HPDE6-E6E7 (cell line): ENCODE results near the gene BFSP1.

ENCODE experiments used
- DNase-seq: peaks from one replicate; pipeline ENCODE4 v3.0.0; 2011; ENCODE audit warnings: missing footprints; ENCODE audit errors: extremely low spot score

Gene BFSP1

GRCh38 chr20:17465236-17465635 is 65.9 kb downstream of the BFSP1 start:
- no peak for DNase-seq

GRCh38 chr20:17463711-17464110 is 67.5 kb downstream of the BFSP1 start:
- no peak for DNase-seq

- no peak for DNase-seq
Observed at GRCh38 chr20:17461941-17462340, 69.2 kb downstream of the BFSP1 start.

GRCh38 chr20:17460119-17460518 is 71.1 kb downstream of the BFSP1 start:
- DNase-seq: no peak

GRCh38 chr20:17457588-17458190 is 73.5 kb downstream of the BFSP1 start:
- DNase-seq: no peak

- no peak for DNase-seq
Observed at GRCh38 chr20:17457079-17457478, 74.1 kb downstream of the BFSP1 start.

- DNase-seq: no peak
Observed at GRCh38 chr20:17456279-17456678, 74.9 kb downstream of the BFSP1 start.

- DNase-seq: no peak
Observed at GRCh38 chr20:17453592-17453991, 77.6 kb downstream of the BFSP1 start.

GRCh38 chr20:17452441-17452840 is 78.7 kb downstream of the BFSP1 start:
- DNase-seq: no peak

- DNase-seq: no peak
Observed at GRCh38 chr20:17449031-17449430, 82.1 kb downstream of the BFSP1 start.

GRCh38 chr20:17448071-17448470 is 83.1 kb downstream of the BFSP1 start:
- DNase-seq: no peak

GRCh38 chr20:17446171-17446570 is 85.0 kb downstream of the BFSP1 start:
- DNase-seq: no peak

GRCh38 chr20:17445543-17445942 is 85.6 kb downstream of the BFSP1 start:
- DNase-seq: no peak

- DNase-seq: no peak
Observed at GRCh38 chr20:17444091-17444490, 87.1 kb downstream of the BFSP1 start.
